Fibroblast of pulmonary artery (primary cell): ENCODE measurements around the gene TEAD1.
A peak's percentile ranks its signal among the peaks of the same experiment; 100 is the strongest.

Experiments used
- DNase-seq: peaks from one replicate; pipeline ENCODE4 v3.0.0-alpha.2; 2010; ENCODE audit warnings: low read depth
- H3K4me3 ChIP-seq: replicated peaks from 2 replicates; pipeline ENCODE4 v1.5.1; 2011; ENCODE audit warnings: low read depth, mild to moderate bottlenecking, control low read depth, low read length, moderate library complexity
- TF ChIP-seq, protein P1 (sequence below): IDR thresholded peaks from 2 replicates; pipeline ENCODE4 v1.5.1; 2011; ENCODE audit warnings: mild to moderate bottlenecking, control low read depth, low read length, inconsistent platforms; ENCODE audit errors: missing control alignments

TEAD1 gene

DNA sequence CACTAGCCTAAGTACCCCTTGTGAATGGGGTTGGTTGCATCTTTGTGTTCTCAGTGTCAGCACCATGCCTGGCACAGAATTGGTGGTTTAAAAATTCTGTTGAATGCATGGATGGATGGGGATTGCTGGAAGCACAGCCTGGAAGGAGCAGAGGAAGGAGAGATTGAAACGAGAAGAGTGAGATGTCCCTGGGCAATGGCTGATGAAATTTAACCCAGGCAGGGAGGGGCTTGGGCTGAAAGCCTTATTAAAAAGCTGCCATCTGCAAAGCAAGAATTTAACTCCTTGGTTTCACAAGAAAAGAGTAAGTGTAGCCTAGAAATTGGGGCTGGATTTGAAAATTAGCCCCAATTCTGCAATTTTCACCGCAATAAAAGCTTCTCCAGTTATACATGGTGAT, 126.7 kb downstream of the TEAD1 start:
- no peak for DNase-seq
- H3K4me3 ChIP-seq = no peak overlapping the region
- TF ChIP-seq, protein P1, sequence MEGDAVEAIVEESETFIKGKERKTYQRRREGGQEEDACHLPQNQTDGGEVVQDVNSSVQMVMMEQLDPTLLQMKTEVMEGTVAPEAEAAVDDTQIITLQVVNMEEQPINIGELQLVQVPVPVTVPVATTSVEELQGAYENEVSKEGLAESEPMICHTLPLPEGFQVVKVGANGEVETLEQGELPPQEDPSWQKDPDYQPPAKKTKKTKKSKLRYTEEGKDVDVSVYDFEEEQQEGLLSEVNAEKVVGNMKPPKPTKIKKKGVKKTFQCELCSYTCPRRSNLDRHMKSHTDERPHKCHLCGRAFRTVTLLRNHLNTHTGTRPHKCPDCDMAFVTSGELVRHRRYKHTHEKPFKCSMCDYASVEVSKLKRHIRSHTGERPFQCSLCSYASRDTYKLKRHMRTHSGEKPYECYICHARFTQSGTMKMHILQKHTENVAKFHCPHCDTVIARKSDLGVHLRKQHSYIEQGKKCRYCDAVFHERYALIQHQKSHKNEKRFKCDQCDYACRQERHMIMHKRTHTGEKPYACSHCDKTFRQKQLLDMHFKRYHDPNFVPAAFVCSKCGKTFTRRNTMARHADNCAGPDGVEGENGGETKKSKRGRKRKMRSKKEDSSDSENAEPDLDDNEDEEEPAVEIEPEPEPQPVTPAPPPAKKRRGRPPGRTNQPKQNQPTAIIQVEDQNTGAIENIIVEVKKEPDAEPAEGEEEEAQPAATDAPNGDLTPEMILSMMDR = no peak

DNA sequence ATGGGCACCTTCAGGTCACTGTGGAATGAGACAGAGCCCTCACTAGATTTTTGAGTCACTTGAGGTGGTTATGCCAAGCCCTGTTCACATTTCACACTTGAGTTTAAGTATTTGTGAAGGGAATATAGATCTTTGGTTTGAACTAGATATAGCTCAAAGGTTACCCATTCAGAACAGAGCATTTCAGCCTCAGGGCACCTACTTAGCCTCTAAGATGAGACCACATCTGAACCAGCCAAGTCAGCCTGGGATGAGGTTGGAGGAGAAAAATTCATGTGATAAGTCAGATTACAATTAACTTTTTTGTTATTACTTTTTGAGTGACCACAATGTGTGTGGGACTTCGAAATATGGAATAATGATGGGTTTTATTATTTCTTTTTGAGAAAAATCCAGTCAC, 127.8 kb downstream of the TEAD1 start:
- H3K4me3 ChIP-seq = no peak overlapping the region
- TF ChIP-seq, protein P1 = no peak
- no peak for DNase-seq

DNA sequence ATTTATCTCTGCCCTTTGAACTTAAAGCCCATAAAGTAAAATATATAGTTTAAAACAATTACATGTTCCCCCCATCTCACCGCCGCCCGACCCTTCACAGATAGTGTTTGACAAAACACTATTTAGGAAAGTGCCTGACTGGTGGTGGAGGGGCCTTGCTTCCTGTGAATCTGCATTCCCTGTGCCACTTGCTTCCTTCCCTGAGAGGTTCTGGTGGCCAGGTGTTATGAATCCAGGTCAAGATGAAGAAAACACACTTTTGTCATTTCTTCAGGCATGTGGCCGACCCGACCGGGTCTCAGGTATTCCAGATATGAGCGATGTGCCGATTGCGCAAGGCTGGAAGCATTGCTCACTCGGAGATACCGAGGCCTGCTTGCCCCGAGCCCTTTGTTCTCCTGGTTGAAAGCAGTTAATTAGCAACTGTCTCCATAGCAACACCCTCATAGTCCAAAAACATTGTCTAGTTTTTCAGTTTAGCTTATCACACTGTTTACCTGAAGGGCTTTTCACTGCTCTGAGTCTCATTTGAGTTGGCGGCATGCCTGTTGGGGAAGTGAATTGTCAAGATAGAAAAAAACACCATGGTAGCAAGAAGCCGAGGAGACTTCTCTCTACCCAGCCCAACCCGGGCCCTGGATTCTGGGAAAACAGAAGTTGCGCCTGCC, 128.3 kb downstream of the TEAD1 start:
- peak; percentile 84 for DNase-seq
- no peak overlapping the region for H3K4me3 ChIP-seq
- TF ChIP-seq, protein P1 = no peak

DNA sequence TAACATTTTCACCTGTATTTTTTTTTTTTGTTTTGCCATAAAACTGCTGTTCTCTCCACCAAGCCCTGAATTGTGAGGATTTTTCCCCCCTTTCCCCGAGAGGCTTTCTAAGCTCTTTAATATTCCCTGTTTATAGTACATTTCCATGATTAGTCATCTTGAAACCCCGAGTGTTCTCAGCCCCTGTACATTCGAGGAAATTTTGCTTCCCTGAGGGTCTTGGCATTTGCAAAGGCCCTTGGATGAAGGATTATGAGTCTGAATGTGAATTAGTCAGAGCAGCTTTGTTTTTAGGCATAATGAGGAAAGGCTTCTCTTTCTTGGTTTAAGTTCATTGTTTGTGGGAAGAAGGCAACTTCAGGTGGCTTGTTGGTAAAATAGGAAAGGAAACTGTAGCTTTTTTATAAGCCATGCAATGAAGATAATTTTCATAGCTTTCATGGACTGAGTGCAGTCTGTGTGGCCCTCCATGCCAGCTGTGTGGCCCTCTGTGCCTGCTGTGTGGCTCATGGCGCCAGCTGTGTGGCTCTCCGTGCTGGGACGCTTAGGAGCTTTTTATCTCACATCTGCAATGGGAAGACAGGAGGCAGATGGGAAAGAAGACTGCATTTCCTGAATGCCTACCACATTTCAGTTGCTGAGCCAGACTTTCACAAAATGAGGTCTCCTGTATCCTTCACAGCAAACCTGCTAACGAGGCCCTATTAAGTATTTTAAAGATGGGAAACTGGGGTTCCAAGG, 129.0 kb downstream of the TEAD1 start:
- TF ChIP-seq, protein P1 = no peak
- DNase-seq = peak; percentile 42
- no peak overlapping the region for H3K4me3 ChIP-seq

DNA sequence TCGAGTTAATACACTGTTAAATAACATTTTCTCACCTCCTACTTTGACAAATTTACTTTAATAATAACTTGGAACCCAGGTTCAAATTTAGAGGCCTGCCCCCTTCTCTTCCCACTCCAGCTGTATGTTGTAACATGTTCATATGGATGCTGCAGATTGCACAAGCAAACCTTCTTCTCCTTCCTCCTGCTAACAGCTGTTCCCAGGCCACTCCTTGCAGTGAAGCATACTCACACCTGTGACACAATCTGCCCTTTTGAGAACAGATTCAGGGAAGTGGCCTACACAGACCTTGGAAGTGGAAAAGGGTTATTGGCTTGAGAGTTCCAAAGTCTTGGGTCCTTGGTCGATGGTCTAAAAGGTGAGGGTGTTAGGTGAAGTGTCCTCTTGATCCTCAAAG, 131.9 kb downstream of the TEAD1 start:
- TF ChIP-seq, protein P1 = no peak
- peak; percentile 59 for DNase-seq
- H3K4me3 ChIP-seq = no peak overlapping the region

DNA sequence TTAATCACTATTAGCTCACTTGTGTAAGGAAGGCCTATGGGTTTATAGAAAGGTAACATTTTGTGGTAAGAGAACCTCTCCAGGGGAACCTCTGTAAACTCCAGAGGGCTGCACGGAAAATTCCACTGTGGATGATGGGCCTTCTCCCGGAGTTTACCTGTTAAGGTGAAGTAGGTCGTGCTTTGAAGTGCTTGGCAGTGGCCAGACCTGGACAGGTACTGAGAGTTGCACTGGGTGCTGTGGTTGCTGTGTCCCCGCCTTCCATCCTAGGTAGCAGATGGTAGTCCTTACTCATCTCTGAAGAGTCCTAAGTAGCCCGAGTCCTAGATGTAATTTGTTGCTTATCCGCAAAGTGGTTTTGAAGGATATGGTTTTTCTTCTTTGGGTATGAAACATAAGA, 133.4 kb downstream of the TEAD1 start:
- H3K4me3 ChIP-seq = no peak overlapping the region
- TF ChIP-seq, protein P1 = no peak
- no peak for DNase-seq

DNA sequence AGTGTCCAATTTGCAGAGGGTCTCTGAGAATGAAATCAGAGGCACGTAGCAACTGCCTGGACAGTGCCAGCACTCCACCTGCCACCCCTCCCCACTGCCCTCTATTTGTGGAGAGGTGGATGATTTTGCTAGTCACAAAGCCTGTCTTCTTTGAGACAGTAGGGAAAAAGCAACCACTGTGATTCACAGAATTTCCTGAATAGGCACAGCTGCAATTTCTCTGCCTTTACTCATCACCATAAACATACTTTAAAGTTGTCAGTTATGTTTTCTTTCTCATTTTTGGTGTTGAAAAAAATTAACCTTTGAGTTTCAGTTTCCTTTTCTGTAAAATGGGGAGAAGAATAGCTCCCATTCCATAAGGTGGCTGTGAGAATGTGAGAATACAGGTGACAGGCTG, 134.3 kb downstream of the TEAD1 start:
- no peak overlapping the region for H3K4me3 ChIP-seq
- peak; percentile 50 for DNase-seq
- TF ChIP-seq, protein P1 = no peak
